HAP-1 (cell line): ENCODE measurements around the gene CHRNB4.
A peak's percentile ranks its signal among the peaks of the same experiment; 100 is the strongest.

ENCODE experiments used
- DNase-seq, 2 experiments: peaks; one replicate each; pipeline ENCODE4 v3.0.0-alpha.2; 2016 to 2020; ENCODE audit warnings: low spot score in 2 of 2
- H3K27me3 ChIP-seq: fragments of 250-450 bp; sonication (Bioruptor Pico); 2 replicates; pipeline ENCODE4 v1.5.1; 2020; ENCODE audit warnings: low read depth, mild to moderate bottlenecking, moderate library complexity
- H3K36me3 ChIP-seq: fragments of 250-450 bp; sonication (Bioruptor Pico); replicated peaks from 2 replicates; pipeline ENCODE4 v1.5.1; 2020; ENCODE audit warnings: mild to moderate bottlenecking
- H3K4me1 ChIP-seq: fragments of 250-450 bp; sonication (Bioruptor Pico); 2 replicates; pipeline ENCODE4 v1.5.1; 2020; ENCODE audit warnings: mild to moderate bottlenecking
- H3K4me3 ChIP-seq: fragments of 250-450 bp; sonication (Bioruptor Pico); 2 replicates; pipeline ENCODE4 v1.5.1; 2020; ENCODE audit warnings: mild to moderate bottlenecking, moderate library complexity
- H3K9me3 ChIP-seq: fragments of 250-450 bp; sonication (Bioruptor Pico); 2 replicates; pipeline ENCODE4 v1.5.1; 2020; ENCODE audit warnings: mild to moderate bottlenecking, moderate library complexity
- in situ Hi-C: fragments of 300-500 bp; cut with MboI; formaldehyde crosslinking; loops from 3 replicates; pipeline ENCODE4 v1.14.3; 2020; ENCODE audit warnings: low sequenced_read_pairs, inconsistent platforms, mixed read lengths

CHRNB4 gene

DNA sequence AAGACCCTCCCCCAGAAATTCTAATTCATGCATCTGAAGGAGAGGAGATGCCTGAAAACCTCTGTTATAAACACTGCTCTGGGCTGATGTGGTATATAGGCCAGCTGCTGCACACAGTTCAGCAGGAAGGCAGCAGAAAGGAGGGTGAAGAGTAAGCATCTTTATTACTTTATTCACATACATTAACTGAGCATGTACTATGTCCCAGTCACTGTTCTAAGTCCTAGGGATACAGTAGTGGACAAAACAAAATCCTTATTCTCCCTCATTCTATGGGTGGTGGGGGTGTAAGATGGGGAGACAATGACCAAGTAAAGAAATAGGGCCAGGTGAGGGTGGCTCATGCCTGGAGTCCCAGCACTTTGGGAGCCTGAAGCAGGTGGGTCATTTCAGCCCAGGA is 17.8 kb upstream of the CHRNB4 start:
- DNase-seq, result no peak
- in situ Hi-C loops, result no loop called here

GRCh38 chr15:78654272-78654671 is 13.3 kb upstream of the CHRNB4 start:
- Histone ChIP-seq H3K36me3 (no peaks in the 10 kb centered on the region), H3K4me3 (no peak overlapping the region), H3K27me3 (peaks cover 19% of the 10 kb centered on the region; the same call in 1 of the 2 replicates), H3K9me3 (no peaks in the 10 kb centered on the region), H3K4me1 (no peaks in the 10 kb centered on the region)
- DNase-seq, result no peak
- in situ Hi-C loops, result no loop called here

More for the DNA sequence above, 17.8 kb upstream of the CHRNB4 start:
- Histone ChIP-seq H3K4me1 (no peaks in the 10 kb centered on the region), H3K9me3 (no peaks in the 10 kb centered on the region), H3K27me3 (peaks cover 16% of the 10 kb centered on the region; the same call in 1 of the 2 replicates), H3K4me3 (no peak overlapping the region), H3K36me3 (no peaks in the 10 kb centered on the region)

DNA sequence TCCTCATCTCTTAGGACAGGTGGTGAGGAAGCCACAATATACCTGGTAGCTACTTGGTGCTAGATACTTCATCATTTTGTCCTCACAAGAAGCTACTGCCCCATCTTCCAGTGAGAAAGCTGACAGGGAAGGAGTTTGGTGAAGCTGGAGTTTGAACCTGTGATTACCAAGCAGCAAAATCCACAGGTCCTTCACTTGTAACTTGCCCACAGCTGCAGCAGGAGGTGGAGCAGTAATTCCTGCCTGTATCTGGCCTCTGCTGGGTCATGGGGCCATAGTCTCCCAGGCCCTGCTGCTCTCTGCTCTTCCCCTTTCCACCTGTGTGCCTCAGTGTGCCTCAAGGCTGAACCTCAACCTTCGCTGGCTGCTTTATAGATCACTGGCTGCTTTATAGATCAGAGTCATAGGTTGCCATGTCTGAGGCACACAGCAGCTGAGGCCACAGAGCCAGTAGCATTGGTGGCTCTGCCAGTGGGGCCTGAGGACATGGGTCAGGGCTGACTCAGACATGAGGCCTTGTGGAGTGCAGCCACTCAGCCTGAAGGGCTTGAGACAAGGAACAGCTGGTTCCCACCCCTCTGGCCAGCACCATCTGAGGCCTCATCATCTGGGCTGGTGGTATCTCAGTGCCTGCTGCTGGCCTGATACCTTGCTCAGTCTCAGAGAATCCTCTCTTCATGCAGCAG is 11.1 kb upstream of the CHRNB4 start:
- Histone ChIP-seq H3K4me1 (no peaks in the 10 kb centered on the region), H3K36me3 (no peaks in the 10 kb centered on the region), H3K4me3 (no peak overlapping the region), H3K9me3 (no peaks in the 10 kb centered on the region), H3K27me3 (peaks cover 17% of the 10 kb centered on the region; the same call in 1 of the 2 replicates)
- in situ Hi-C loops, result no loop called here
- no peak for DNase-seq

GRCh38 chr15:78651007-78651406 is 10.0 kb upstream of the CHRNB4 start:
- DNase-seq, result no peak

GRCh38 chr15:78650022-78650421 is 9.0 kb upstream of the CHRNB4 start:
- no peaks in the 10 kb centered on the region for H3K4me1 ChIP-seq
- no peak overlapping the region for H3K4me3 ChIP-seq
- no peak for DNase-seq
- in situ Hi-C loops, result no loop called here
- H3K27me3 ChIP-seq, result peaks cover 12% of the 10 kb centered on the region; the same call in 1 of the 2 replicates
- no peaks in the 10 kb centered on the region for H3K36me3 ChIP-seq
- H3K9me3 ChIP-seq, result no peaks in the 10 kb centered on the region

More at GRCh38 chr15:78651007-78651406, 10.0 kb upstream of the CHRNB4 start:
- Histone ChIP-seq H3K27me3 (peaks cover 12% of the 10 kb centered on the region; the same call in 1 of the 2 replicates), H3K9me3 (no peaks in the 10 kb centered on the region), H3K4me1 (no peaks in the 10 kb centered on the region), H3K4me3 (no peak overlapping the region), H3K36me3 (no peaks in the 10 kb centered on the region)
- in situ Hi-C loops, result no loop called here

- no peaks in the 10 kb centered on the region; the same call in 1 of the 2 replicates for H3K27me3 ChIP-seq
- H3K4me3 ChIP-seq, result no peak overlapping the region
- no peaks in the 10 kb centered on the region for H3K9me3 ChIP-seq
- DNase-seq, result no peak
- no peaks in the 10 kb centered on the region for H3K36me3 ChIP-seq
- H3K4me1 ChIP-seq, result no peaks in the 10 kb centered on the region
- in situ Hi-C loops, result no loop called here
These were observed 4.0 kb upstream of the CHRNB4 start for GRCh38 chr15:78645009-78645408.

GRCh38 chr15:78642331-78642730 is 1.3 kb upstream of the CHRNB4 start:
- DNase-seq, result no peak
- in situ Hi-C loops, result no loop called here
- Histone ChIP-seq H3K27me3 (no peaks in the 10 kb centered on the region; the same call in 1 of the 2 replicates), H3K36me3 (no peaks in the 10 kb centered on the region), H3K9me3 (no peaks in the 10 kb centered on the region), H3K4me1 (no peaks in the 10 kb centered on the region), H3K4me3 (no peak overlapping the region)

- Histone ChIP-seq H3K27me3 (no peaks in the 10 kb centered on the region; the same call in 1 of the 2 replicates), H3K4me3 (no peak overlapping the region), H3K36me3 (no peaks in the 10 kb centered on the region), H3K4me1 (no peaks in the 10 kb centered on the region), H3K9me3 (no peaks in the 10 kb centered on the region)
- in situ Hi-C loops, result no loop called here
- no peak for DNase-seq
These were observed 802 bp upstream of the CHRNB4 start for GRCh38 chr15:78641749-78642275.

DNA sequence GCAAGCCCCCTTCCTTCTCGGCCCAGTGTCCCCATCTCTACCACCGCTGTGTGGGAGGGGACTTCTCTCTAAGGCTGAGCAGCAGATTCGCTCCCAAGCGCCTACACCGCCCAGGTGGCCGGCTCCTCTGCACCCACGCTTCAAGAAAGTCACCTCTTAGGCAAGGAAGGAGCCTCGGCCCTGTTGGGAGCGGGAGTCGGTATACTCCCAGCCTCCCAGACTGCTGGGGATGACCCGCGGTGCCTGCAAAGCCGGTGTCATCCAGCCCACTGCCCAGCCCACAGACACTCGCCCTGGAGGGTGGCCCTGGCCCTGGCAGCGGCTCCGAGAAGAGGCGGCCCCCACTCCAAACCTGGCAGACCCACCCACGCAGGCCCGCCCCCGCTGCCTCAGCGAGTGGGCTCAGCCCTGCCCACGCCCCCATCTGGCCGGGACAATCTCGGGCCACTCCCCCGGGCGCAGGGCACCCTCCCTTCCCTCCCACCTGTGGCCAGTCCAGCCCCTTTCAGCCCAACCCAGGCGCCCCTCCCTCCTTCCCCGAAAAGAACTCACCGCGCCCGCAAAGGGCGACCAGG is 396 bp downstream of the CHRNB4 start:
- Histone ChIP-seq H3K27me3 (no peaks in the 10 kb centered on the region; the same call in 1 of the 2 replicates), H3K36me3 (no peaks in the 10 kb centered on the region), H3K9me3 (no peaks in the 10 kb centered on the region), H3K4me3 (peak overlapping the region; percentile 34), H3K4me1 (no peaks in the 10 kb centered on the region)
- in situ Hi-C loops, result no loop called here
- DNase-seq, result peak in 1 of 2 experiments; percentile 76

DNA sequence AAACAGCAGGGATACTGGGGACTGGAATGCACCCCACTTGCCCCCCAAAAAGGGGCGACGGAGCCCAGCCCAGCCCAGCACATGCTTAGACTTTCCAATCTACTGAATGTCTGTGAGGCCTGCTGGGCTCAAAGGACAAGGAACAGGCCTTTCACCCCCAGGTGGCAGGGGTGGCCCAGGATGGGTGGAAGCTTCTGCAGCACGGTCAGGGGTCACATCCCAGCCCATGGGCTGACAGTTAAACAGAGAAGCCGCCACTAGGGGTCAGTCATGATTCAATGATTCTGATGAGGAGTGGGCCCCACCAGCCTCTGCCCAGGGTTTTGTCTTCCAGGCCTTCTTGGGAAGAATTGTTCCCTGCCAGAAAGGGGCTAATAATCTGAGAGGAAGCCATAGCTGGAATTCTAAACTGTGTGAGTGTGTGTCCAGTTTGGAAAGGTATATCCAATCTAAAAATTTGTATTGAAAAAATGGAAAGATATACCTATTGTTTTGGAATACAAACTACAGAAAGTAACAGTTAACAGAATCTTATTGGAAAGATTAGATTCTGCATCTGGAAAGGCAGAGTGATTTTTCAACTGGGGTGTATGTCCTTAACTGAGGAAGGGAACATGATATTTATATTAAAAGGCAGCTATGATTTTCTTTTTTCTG is 2.2 kb downstream of the CHRNB4 start:
- no peaks in the 10 kb centered on the region for H3K4me1 ChIP-seq
- no peaks in the 10 kb centered on the region for H3K9me3 ChIP-seq
- peak; percentile 75 to 96 for DNase-seq
- H3K36me3 ChIP-seq, result no peaks in the 10 kb centered on the region
- H3K4me3 ChIP-seq, result no peak overlapping the region
- no peaks in the 10 kb centered on the region; the same call in 1 of the 2 replicates for H3K27me3 ChIP-seq
- in situ Hi-C loops, result no loop called here

DNA sequence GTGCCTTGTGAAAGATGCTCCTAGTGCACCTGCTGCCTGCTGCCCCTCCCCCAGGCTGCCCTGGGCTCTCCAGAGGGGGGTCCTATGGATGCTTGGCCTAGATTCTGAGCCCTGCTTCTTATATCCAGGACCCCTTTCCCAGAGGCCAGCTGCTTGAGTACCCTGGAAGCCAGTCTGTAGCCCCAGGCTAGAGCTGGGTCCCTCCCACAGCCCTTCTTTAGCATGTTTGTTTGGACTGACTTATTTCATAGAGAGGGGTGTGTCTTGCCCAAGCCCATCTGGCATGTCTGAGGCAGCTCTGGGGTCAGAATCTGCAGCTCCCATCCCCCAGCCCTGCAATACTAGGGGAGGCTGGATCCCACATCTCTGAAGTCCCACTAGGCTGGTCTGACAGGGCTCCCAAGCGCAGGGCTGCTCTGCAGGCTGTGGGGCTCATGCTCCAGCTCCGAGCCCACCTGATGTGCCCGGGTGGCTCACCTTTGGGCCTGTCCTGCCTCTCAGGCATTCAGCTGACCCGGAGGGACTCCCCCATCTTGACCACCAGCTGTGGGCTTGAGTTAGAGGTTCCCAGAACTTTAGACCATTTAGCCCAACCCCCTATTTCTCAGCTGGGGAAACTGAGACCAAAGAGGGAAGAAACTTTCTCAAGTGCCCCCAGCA is 3.1 kb downstream of the CHRNB4 start:
- no peaks in the 10 kb centered on the region for H3K4me1 ChIP-seq
- no peaks in the 10 kb centered on the region; the same call in 1 of the 2 replicates for H3K27me3 ChIP-seq
- H3K36me3 ChIP-seq, result no peaks in the 10 kb centered on the region
- in situ Hi-C loops, result no loop called here
- peak; percentile 33 to 47 for DNase-seq
- no peak overlapping the region for H3K4me3 ChIP-seq
- no peaks in the 10 kb centered on the region for H3K9me3 ChIP-seq

- no peaks in the 10 kb centered on the region for H3K36me3 ChIP-seq
- no peak overlapping the region for H3K4me3 ChIP-seq
- DNase-seq, result no peak
- in situ Hi-C loops, result no loop called here
- no peaks in the 10 kb centered on the region for H3K9me3 ChIP-seq
- no peaks in the 10 kb centered on the region for H3K4me1 ChIP-seq
- no peaks in the 10 kb centered on the region for H3K27me3 ChIP-seq
These were observed 4.6 kb downstream of the CHRNB4 start for GRCh38 chr15:78636378-78636859.

DNA sequence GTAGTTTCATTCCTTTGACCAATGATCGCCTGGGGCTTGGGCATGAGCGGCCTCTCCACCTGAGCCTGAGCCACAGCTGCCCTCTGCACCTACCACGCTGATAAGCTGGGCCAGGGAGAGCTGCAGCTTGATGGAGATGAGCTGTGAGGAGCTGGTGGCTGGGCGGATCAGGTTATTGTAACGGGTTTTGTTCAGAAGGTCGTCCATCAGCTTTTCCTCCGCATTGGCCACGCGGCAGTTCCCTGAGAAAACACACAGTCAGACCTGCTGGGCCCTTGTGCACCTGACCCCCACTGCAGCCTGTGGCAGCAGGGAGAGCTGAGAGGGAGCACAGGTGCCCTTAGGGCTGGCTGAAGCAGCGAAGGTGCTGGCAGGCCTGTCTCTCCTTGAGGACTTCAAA is 5.7 kb downstream of the CHRNB4 start:
- no peaks in the 10 kb centered on the region for H3K27me3 ChIP-seq

More for the DNA sequence above, 5.7 kb downstream of the CHRNB4 start:
- DNase-seq, result peak in 1 of 2 experiments; percentile 7
- no peaks in the 10 kb centered on the region for H3K9me3 ChIP-seq
- no peak overlapping the region for H3K4me3 ChIP-seq
- H3K36me3 ChIP-seq, result no peaks in the 10 kb centered on the region
- H3K4me1 ChIP-seq, result no peaks in the 10 kb centered on the region
- in situ Hi-C loops, result no loop called here
